ENCODE results near the gene FAM171A2. TPM values are rescaled to one million over a fixed set of nuclear protein-coding genes. Genes with fewer than 3 reads are reported as not detected.

FAM171A2 gene
- total RNA-seq (2013) = 0.04 TPM
- polyA plus RNA-seq (not detected), polyA minus RNA-seq (not detected in 2 replicates), total RNA-seq (0.07 to 3.6 (median 0.12) reads per million in 11 experiments)

DNA sequence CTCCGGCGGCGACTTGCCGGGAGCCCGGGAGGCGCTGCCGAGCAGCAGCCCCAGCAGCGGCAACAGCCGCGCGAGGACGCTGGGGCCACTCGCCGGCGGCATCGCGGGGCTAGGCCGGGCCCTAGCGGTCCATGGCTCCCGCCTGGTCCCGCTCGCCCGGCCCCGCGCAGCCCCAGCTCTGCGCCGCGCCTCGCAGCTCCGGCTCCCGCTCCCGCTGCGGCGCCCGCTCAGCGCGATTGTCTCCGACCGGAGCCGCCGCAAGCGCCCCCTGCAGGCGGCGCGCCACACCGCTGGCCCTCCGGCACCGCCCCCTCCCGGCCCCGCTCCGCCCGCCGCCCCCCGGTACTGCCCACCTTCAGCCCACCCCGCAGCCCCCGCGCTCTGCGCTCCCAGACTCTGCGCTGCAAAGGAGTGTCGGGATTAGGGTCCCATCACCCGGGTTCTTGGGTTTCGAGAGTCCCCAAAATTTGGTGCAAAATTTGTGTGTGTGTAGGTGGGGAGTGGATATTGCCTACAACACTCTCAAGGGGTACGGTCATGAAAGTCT is at the start of gene FAM171A2:
TSS of gene FAM171A2 (minus strand) at position 241 of the 547 bp plus-strand sequence. CDS start at position 102, 139 bp downstream.
- under 1% methylated on average over 55 of the region's 63 CpGs for WGBS (ENCODE audit: insufficient coverage)
- Histone ChIP-seq H4K20me1 (ENCODE audit: insufficient read depth, low read length) (no peaks in the 10 kb centered on the region), H3K9ac (ENCODE audit: insufficient read depth, low read length, poor library complexity, severe bottlenecking) (peak within 1 kb of the TSS; percentile 43), H3K36me3 (replicated peaks in 1 of 2; ENCODE audit: control insufficient read depth in 1 of 2, insufficient read depth in 2 of 2, low read length in 2 of 2) (no peaks in the 10 kb centered on the region), H2AFZ (ENCODE audit: insufficient read depth, low read depth, low read length, poor library complexity, severe bottlenecking) (peak within 1 kb of the TSS; percentile 90), H3K27ac (ENCODE audit: low read depth in 1 of 2, low read length in 2 of 2) (no peak within 1 kb of the TSS), H3K79me2 (ENCODE audit: insufficient read depth, low read length) (no peaks in the 10 kb centered on the region), H3K9me3 (replicated peaks in 1 of 2; ENCODE audit: control insufficient read depth in 1 of 2, insufficient read depth in 1 of 2, low read length in 2 of 2) (no peaks in the 10 kb centered on the region), H3K27me3 (ENCODE audit: control insufficient read depth in 2 of 2, insufficient read depth in 2 of 2, low read length in 2 of 2) (peaks cover 15 to 44% of the 10 kb centered on the region in 2 donors), H3K4me3 (replicated peaks in 1 of 3; ENCODE audit: low read depth in 2 of 3, low read length in 3 of 3) (peak within 1 kb of the TSS; percentile 35 to 76 (median 36)), H3K4me1 (ENCODE audit: control insufficient read depth in 1 of 2, insufficient read depth in 2 of 2, low read length in 2 of 2) (peaks cover 9 to 19% of the 10 kb centered on the region in 2 donors), H3K4me2 (replicated peaks; ENCODE audit: extremely low read depth, low read length, poor library complexity, severe bottlenecking) (peak within 1 kb of the TSS; percentile 86)
- peak; percentile 43 to 65 (median 62) for DNase-seq
- TF ChIP-seq, protein P1, sequence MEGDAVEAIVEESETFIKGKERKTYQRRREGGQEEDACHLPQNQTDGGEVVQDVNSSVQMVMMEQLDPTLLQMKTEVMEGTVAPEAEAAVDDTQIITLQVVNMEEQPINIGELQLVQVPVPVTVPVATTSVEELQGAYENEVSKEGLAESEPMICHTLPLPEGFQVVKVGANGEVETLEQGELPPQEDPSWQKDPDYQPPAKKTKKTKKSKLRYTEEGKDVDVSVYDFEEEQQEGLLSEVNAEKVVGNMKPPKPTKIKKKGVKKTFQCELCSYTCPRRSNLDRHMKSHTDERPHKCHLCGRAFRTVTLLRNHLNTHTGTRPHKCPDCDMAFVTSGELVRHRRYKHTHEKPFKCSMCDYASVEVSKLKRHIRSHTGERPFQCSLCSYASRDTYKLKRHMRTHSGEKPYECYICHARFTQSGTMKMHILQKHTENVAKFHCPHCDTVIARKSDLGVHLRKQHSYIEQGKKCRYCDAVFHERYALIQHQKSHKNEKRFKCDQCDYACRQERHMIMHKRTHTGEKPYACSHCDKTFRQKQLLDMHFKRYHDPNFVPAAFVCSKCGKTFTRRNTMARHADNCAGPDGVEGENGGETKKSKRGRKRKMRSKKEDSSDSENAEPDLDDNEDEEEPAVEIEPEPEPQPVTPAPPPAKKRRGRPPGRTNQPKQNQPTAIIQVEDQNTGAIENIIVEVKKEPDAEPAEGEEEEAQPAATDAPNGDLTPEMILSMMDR (IDR thresholded peaks at IDR 0.05) = peak; percentile 87
- Mint-ChIP-seq H3K4me1 (peaks cover 6% of the 10 kb centered on the region), H3K4me3 (peak within 1 kb of the TSS; percentile 76 to 90), H3K9me3 (peaks cover 0 to 3% (median 0%) of the 10 kb centered on the region in 7 donors), H3K27ac (peak within 1 kb of the TSS in 2 of 7 donors; percentile 45 to 59), H3K36me3 (no peaks in the 10 kb centered on the region), H3K27me3 (ENCODE audit: low read depth in 3 of 3) (peaks cover 50 to 72% (median 53%) of the 10 kb centered on the region in 3 donors)
- intact Hi-C loops (cut with micrococcal nuclease) = loop anchor here in 1 of 2 donors (2.0 to 5.0 kb wide), 2 partner anchors 41 to 153 kb away; partner anchors contain the start of gene SLC25A39

- Mint-ChIP-seq H3K4me1 (no peaks in the 10 kb centered on the region), H3K27ac (no peak overlapping the region), H3K4me3 (no peak overlapping the region), H3K36me3 (peaks cover 26 to 41% of the 10 kb centered on the region in 2 donors), H3K27me3 (ENCODE audit: low read depth in 3 of 3) (no peaks in the 10 kb centered on the region), H3K9me3 (peaks cover 0 to 1% (median 0%) of the 10 kb centered on the region in 7 donors)
- intact Hi-C loops (cut with micrococcal nuclease) = no loop called here
- Histone ChIP-seq H4K20me1 (ENCODE audit: insufficient read depth, low read length) (no peaks in the 10 kb centered on the region), H3K36me3 (replicated peaks in 1 of 2; ENCODE audit: control insufficient read depth in 1 of 2, insufficient read depth in 2 of 2, low read length in 2 of 2) (peaks cover 12 to 62% of the 10 kb centered on the region in 2 donors), H3K4me3 (replicated peaks in 1 of 3; ENCODE audit: low read depth in 2 of 3, low read length in 3 of 3) (no peak overlapping the region), H2AFZ (ENCODE audit: insufficient read depth, low read depth, low read length, poor library complexity, severe bottlenecking) (no peak overlapping the region), H3K79me2 (ENCODE audit: insufficient read depth, low read length) (no peaks in the 10 kb centered on the region), H3K4me2 (replicated peaks; ENCODE audit: extremely low read depth, low read length, poor library complexity, severe bottlenecking) (no peak overlapping the region), H3K27ac (ENCODE audit: low read depth in 1 of 2, low read length in 2 of 2) (no peak overlapping the region), H3K9me3 (replicated peaks in 1 of 2; ENCODE audit: control insufficient read depth in 1 of 2, insufficient read depth in 1 of 2, low read length in 2 of 2) (no peaks in the 10 kb centered on the region), H3K4me1 (ENCODE audit: control insufficient read depth in 1 of 2, insufficient read depth in 2 of 2, low read length in 2 of 2) (no peaks in the 10 kb centered on the region), H3K9ac (ENCODE audit: insufficient read depth, low read length, poor library complexity, severe bottlenecking) (no peak overlapping the region), H3K27me3 (ENCODE audit: control insufficient read depth in 2 of 2, insufficient read depth in 2 of 2, low read length in 2 of 2) (no peaks in the 10 kb centered on the region)
- 100% methylated on average over 2 of the region's 7 CpGs for WGBS (ENCODE audit: insufficient coverage)
- TF ChIP-seq, protein P1 (IDR thresholded peaks at IDR 0.05) = no peak
- DNase-seq = no peak
These were observed 45.8 kb upstream of the FAM171A2 start for GRCh38 chr17:44409309-44410028.

Data from CD14-positive monocyte (primary cell).